GM18861 (cell line): ENCODE data around the gene ZDHHC17.
"Not testable (repeated sequence)": the region's sequence is repeated elsewhere in the genome, so short reads cannot be mapped to it uniquely, and the experiment has no call there.

Experiments used
- ATAC-seq: cut with Tn5 transposase; IDR thresholded peaks from one replicate; pipeline ENCODE4 v1.9.1; 2021; ENCODE audit not compliant: unreplicated experiment

ZDHHC17 gene, protein sequence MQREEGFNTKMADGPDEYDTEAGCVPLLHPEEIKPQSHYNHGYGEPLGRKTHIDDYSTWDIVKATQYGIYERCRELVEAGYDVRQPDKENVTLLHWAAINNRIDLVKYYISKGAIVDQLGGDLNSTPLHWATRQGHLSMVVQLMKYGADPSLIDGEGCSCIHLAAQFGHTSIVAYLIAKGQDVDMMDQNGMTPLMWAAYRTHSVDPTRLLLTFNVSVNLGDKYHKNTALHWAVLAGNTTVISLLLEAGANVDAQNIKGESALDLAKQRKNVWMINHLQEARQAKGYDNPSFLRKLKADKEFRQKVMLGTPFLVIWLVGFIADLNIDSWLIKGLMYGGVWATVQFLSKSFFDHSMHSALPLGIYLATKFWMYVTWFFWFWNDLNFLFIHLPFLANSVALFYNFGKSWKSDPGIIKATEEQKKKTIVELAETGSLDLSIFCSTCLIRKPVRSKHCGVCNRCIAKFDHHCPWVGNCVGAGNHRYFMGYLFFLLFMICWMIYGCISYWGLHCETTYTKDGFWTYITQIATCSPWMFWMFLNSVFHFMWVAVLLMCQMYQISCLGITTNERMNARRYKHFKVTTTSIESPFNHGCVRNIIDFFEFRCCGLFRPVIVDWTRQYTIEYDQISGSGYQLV

DNA sequence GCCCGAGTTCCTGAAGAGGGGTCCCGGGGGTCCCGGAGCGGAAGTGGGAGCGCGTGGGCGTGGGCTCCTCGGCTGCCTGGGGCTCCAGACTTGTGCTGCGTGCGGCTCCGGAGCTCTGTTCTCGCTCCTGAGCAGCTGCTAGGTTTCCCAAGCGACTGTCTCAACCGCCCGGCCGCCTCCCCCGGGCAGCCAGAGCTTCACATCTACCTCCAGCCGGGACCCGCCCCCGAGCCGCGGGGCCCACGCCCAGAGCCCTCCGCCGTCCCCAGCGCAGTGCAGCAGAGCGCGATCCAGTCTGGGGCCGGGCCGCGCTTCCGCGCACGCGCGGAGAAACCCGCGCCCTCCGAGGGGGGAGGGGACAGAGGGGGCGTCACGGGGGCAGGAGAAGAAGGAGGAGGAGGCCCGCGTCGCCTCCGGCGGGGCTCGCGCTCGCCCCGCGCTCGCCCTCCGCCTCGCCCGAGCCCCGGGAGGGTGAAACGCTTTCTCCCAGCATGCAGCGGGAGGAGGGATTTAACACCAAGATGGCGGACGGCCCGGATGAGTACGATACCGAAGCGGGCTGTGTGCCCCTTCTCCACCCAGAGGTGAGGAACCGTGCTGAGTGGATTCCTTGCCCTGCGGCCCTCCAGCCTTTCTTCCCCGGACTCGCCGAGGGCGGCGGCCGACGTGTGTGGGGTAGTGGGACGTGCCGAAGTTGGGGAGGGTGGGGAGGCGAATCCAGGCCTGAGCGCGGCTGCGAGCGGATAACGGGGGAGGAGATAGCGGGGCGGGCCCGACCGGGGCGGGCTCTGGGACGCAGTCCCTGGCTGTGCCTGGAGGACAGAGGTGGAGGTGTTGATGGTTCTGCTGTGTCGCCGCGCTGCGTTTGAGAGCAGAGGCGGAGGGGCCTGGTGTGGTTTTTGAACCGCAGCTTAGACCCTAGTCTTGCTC, at the start of gene ZDHHC17:
Gene ZDHHC17 (plus strand): TSS at position 370 of the 930 bp plus-strand sequence. CDS start 122 bp downstream, at position 492.
- ATAC-seq = peak; percentile 85

DNA sequence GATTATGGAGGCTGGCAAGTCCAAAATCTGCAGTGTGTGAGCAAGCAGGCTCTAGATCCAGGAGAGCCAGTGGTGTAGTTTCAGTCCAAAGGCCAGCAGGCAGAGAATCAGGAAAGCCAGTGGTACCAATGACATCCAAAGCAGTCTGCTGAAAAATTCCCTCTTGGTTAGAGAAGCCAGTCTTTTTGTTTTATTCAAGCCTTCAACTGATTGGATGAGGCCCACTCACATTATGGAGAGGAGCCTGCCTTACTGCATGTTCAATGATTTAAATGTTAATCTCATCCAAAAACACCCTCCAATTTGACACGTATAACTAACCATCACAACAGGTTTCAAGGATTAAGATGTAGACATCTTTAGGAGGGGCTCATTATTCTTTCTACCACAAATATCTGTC, 49.5 kb upstream of the ZDHHC17 start:
- no peak for ATAC-seq

- no peak for ATAC-seq
Observed at GRCh38 chr12:76714861-76715260, 49.1 kb upstream of the ZDHHC17 start.

GRCh38 chr12:76715332-76715731, 48.6 kb upstream of the ZDHHC17 start:
- no peak for ATAC-seq

- ATAC-seq = no peak
Observed at GRCh38 chr12:76717314-76717713, 46.6 kb upstream of the ZDHHC17 start.

DNA sequence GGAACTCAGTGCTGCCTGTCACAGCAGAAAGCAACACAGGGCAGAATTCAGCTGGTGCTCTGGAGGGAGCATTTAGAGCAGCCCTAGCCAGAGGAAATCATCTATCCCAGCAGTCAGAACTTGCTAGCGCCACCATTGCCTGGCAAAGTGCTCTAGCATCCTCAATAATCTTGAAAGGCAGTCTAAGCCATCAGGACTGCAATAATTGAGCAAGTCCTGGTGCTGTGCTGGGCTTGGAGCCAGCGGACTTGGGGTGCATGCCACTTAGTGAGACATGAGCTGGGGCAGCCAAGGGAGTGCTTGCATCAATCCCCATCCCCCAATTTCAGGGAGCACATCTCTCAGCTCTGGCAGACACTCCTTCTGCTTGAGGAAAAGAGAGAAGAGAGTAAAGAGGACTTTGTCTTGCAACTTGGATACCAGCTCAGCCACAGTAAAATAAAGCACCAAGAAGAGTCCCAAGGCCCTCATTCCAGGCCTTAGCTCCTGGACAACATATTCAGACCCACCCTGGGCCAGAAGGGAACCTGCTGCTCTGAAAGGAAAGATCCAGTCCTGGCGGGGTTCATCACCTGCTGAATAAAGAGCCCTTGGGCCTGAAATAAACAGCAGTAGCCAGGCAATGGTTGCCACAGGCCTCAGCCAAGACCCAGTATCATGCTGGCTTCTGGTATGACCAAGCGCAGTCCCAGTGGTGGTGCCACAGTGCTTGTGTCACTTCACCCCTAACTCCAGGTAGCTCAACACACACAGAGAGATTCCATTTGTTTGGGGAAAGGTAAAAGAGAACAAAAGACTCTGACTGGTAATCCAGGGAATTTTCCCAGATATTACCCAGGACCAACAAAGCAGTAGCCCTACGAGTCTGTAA, 44.5 kb upstream of the ZDHHC17 start:
- ATAC-seq = no peak

GRCh38 chr12:76720068-76720467, 43.8 kb upstream of the ZDHHC17 start:
- ATAC-seq = no peak

DNA sequence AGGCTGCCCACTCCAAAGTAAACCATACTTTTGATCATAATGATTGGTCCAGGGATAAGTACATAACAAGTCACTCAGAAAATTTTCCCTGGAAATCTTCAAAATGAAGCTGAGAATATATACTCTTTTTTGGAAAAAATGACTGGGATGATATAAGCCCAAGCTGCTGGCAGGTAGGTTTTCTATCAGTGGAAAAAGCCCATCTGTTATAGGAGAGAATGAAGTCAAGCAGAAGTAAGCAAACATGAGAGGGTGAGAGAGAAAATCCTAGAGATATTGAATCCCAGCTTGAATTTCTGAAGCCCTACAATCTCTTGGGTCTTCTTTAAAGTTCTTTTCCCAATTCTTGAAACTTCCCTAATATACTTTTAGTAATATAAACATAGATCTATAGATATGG, 37.3 kb upstream of the ZDHHC17 start:
- no peak for ATAC-seq

GRCh38 chr12:76732188-76732587, 31.7 kb upstream of the ZDHHC17 start:
- ATAC-seq = not testable (repeated sequence)

- ATAC-seq = not testable (repeated sequence)
Observed at GRCh38 chr12:76737689-76738088, 26.2 kb upstream of the ZDHHC17 start.

- ATAC-seq = no peak
Observed at GRCh38 chr12:76738824-76739579, 24.9 kb upstream of the ZDHHC17 start.

DNA sequence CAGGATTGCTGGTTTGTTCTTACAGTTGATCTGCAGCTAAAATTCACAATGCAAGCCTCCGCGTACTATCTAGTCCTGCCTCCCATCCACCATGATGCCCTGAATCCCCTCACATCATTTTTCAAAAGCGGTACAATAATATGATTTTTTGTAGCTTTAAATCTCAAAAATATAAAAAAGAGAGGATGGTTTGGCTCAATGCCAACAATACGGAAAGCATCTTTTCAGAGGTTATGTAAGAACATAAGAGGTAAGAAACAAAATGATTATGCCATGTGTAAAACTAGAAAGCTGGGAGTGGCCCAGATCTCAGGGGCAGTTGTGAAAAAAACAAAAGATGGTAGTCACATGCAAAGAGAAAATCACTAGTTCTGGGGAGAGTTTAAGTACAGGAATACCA, 24.0 kb upstream of the ZDHHC17 start:
- ATAC-seq = no peak

GRCh38 chr12:76740501-76740900, 23.4 kb upstream of the ZDHHC17 start:
- ATAC-seq = no peak

GRCh38 chr12:76745343-76745742, 18.6 kb upstream of the ZDHHC17 start:
- no peak for ATAC-seq

- ATAC-seq = no peak
Observed at GRCh38 chr12:76746516-76746915, 17.4 kb upstream of the ZDHHC17 start.

GRCh38 chr12:76747245-76747644, 16.7 kb upstream of the ZDHHC17 start:
- no peak for ATAC-seq

DNA sequence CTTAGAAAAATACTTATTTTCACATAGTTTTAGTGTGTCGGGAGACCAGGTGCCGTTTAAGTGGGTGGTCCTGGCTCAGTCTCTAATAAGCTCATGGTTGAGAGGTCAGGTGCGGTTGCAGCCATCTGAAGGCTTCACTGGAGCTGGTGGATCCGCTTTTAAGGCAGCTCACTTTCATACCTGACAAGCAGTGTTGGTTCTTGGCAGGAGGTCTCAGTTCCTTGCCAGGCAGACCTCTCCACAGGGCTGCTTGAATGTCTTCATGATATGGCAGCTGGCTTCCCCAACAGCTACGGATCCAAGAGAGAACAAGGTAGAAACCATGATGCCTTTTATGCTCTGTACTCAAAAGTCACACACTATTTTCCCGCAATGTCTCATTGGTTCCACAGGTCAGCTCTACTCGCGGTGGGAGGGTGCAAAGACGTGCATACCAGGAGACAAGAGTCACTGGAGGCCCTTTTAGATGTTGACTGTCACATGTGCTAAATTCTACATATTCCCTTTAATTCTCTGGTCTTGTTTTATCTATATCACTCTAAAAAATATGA, 8.0 kb upstream of the ZDHHC17 start:
- ATAC-seq = no peak

DNA sequence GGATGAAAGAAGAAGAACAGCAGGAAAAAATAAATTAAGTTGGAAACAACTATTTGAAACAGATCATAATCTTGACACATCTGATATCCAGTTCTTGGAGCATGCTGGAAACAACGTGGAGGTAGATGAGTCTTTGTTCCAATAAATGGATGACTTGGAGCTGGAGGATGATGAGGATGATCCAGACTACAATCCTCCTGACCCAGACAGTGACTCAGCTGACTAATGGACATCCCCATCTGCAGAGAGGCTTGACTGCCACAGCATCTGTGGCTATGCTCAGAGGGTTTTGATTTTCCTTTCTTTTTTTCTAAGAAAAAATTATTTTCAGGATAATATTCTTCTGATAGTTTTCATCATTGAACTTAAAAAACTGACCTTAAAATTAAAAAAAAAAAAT, 6.2 kb upstream of the ZDHHC17 start:
- ATAC-seq = no peak

DNA sequence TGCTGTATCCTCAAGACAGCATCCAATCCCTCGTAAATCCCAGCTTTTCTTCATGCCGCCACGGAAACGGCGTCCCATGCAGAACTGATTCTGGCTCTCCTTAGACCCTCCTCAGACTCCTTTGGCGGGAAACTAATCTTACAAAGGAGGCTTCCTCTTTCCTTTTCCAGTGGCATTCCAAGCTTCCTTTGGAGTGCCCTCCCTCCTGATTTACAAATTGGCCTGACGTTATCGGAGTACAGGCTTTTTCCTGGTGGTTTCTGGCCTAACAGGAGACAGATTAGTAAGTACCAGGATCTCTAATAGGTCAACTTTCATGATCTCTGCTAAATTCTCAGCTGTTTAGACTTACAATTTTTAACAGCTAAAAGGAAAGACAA, 1.3 kb upstream of the ZDHHC17 start:
- no peak for ATAC-seq
